K562 (cell line): Measurements from ENCODE around the gene TBX1. TPM values are rescaled to one million over a fixed set of nuclear protein-coding genes. Genes with fewer than 3 reads are reported as not detected.

ENCODE experiments used
- ARHGAP35 ChIP-seq: fragments of 450-650 bp; IDR thresholded peaks from 2 replicates; pipeline ENCODE4 v1.6.1; 2018; ENCODE audit not compliant: partially characterized antibody
- ATF1 ChIP-seq, 2 experiments: fragments of 450-650 bp in 1 of 2; IDR thresholded peaks; 2 replicates each; pipeline ENCODE4 v1.6.1; 2016; ENCODE audit warnings: missing compliant biosample characterization in 1 of 2, missing genetic modification characterization in 1 of 2
- CEBPG ChIP-seq, 3 experiments: fragments of 200-800 bp in 1 of 3; sonication (Bioruptor generic) in 1 of 3; sonication (generic) in 1 of 3; formaldehyde crosslinking in 1 of 3; IDR thresholded peaks in 2 of 3; conservative IDR thresholded peaks in 1 of 3; 2 replicates each; pipeline versions ENCODE4 v1.6.1 to v1.8.0; 2016 to 2022; ENCODE audit warnings: missing compliant biosample characterization in 2 of 3, missing genetic modification characterization in 2 of 3, mild to moderate bottlenecking in 1 of 3, missing genetic modification reagents in 1 of 3
- CHCHD3 ChIP-seq: fragments of 250-450 bp; sonication (Bioruptor Pico); IDR thresholded peaks from 2 replicates; pipeline ENCODE4 v2.1.2; 2022; ENCODE audit warnings: mild to moderate bottlenecking
- CXXC5 ChIP-seq: fragments of 250-450 bp; sonication (Bioruptor Pico); IDR thresholded peaks from 2 replicates; pipeline ENCODE4 v1.8.0; 2022; ENCODE audit warnings: inconsistent platforms, mild to moderate bottlenecking, moderate library complexity
- GATAD2A ChIP-seq: fragments of 450-650 bp; IDR thresholded peaks from 2 replicates; pipeline ENCODE4 v1.6.1; 2017
- HNRNPH1 ChIP-seq: fragments of 200-400 bp; formaldehyde crosslinking; optimal IDR thresholded peaks from 2 replicates; pipeline ENCODE3; 2017; ENCODE audit warnings: low read depth, mild to moderate bottlenecking, low read length, moderate library complexity
- JUN ChIP-seq, 2 experiments: sonication (generic) in 1 of 2; formaldehyde crosslinking in 1 of 2; IDR thresholded peaks; 2 replicates each; pipeline versions ENCODE4 v1.6.1 to v1.8.0; 2012 to 2022; ENCODE audit warnings: borderline replicate concordance in 2 of 2, mild to moderate bottlenecking in 2 of 2, improper control_type of control experiment in 1 of 2, low read depth in 1 of 2, low read length in 1 of 2, missing genetic modification reagents in 1 of 2
- KDM2B ChIP-seq: fragments of 250-450 bp; sonication (Bioruptor Pico); IDR thresholded peaks from 2 replicates; pipeline ENCODE4 v1.8.0; 2021; ENCODE audit warnings: mild to moderate bottlenecking, moderate library complexity
- LARP7 ChIP-seq: fragments of 450-650 bp; IDR thresholded peaks from 2 replicates; pipeline ENCODE4 v1.6.1; 2016
- NCOA4 ChIP-seq: fragments of 450-650 bp; IDR thresholded peaks from 2 replicates; pipeline ENCODE4 v1.6.1; 2018; ENCODE audit warnings: mild to moderate bottlenecking; ENCODE audit not compliant: partially characterized antibody
- NR4A1 ChIP-seq, 2 experiments: fragments of 250-450 bp in 1 of 2; fragments of 450-650 bp in 1 of 2; sonication (Bioruptor Pico) in 1 of 2; IDR thresholded peaks; 2 replicates each; pipeline versions ENCODE4 v1.4.0 to v1.6.1; 2016 to 2020; ENCODE audit warnings: mild to moderate bottlenecking in 2 of 2, missing compliant biosample characterization in 1 of 2, missing genetic modification characterization in 1 of 2, moderate library complexity in 1 of 2
- NUFIP1 ChIP-seq: fragments of 450-650 bp; IDR thresholded peaks from 2 replicates; pipeline ENCODE4 v1.6.1; 2018; ENCODE audit not compliant: partially characterized antibody
- PHF20 ChIP-seq: fragments of 450-650 bp; IDR thresholded peaks from 2 replicates; pipeline ENCODE4 v1.6.1; 2018; ENCODE audit not compliant: partially characterized antibody
- PHF21A ChIP-seq: fragments of 450-650 bp; IDR thresholded peaks from 2 replicates; pipeline ENCODE4 v1.6.1; 2017; ENCODE audit warnings: low read depth, borderline replicate concordance
- STAT5A ChIP-seq: IDR thresholded peaks from 2 replicates; pipeline ENCODE4 v1.6.1; 2012; ENCODE audit warnings: low read length, inconsistent platforms, borderline replicate concordance
- TRIM24 ChIP-seq, 2 experiments: fragments of 450-650 bp; IDR thresholded peaks; 2 replicates each; pipeline ENCODE4 v1.6.1; 2016
- YY1 ChIP-seq, 3 experiments: IDR thresholded peaks; 2 replicates each; pipeline ENCODE4 v1.6.1; 2011; ENCODE audit warnings: low read length in 2 of 3, mild to moderate bottlenecking in 2 of 3, moderate library complexity in 2 of 3, borderline replicate concordance in 1 of 3, control low read depth in 1 of 3, low read depth in 1 of 3; ENCODE audit not compliant: insufficient read depth in 3 of 3, insufficient replicate concordance in 2 of 3, control insufficient read depth in 1 of 3, insufficient read length in 1 of 3; ENCODE audit errors: extremely low read depth in 1 of 3
- ZFPM2 ChIP-seq: fragments of 250-450 bp; sonication (Bioruptor Pico); IDR thresholded peaks from 2 replicates; pipeline ENCODE4 v1.5.1; 2022; ENCODE audit warnings: mild to moderate bottlenecking
- ZKSCAN3 ChIP-seq: fragments of 250-450 bp; sonication (Bioruptor Pico); IDR thresholded peaks from 2 replicates; pipeline ENCODE4 v1.4.0; 2020
- ZNF431 ChIP-seq: sonication (generic); formaldehyde crosslinking; IDR thresholded peaks from 2 replicates; pipeline ENCODE4 v1.8.0; 2022; ENCODE audit warnings: mild to moderate bottlenecking, missing genetic modification reagents
- ZNF584 ChIP-seq: fragments of 200-800 bp; sonication (Bioruptor generic); IDR thresholded peaks from 2 replicates; pipeline ENCODE4 v1.6.1; 2016; ENCODE audit warnings: low read depth, mild to moderate bottlenecking, missing genetic modification characterization, missing compliant biosample characterization
- ZNF668 ChIP-seq: fragments of 250-450 bp; sonication (Bioruptor Pico); IDR thresholded peaks from 2 replicates; pipeline ENCODE4 v1.8.0; 2022; ENCODE audit warnings: mild to moderate bottlenecking, inconsistent platforms
- ZNF778 ChIP-seq: fragments of 450-650 bp; formaldehyde crosslinking; IDR thresholded peaks from 2 replicates; pipeline ENCODE4 v1.4.0; 2020; ENCODE audit warnings: mild to moderate bottlenecking, moderate library complexity
- polyA plus RNA-seq, 8 experiments: library from polyadenylated mRNA; depleted of rRNA in 4 of 8; stranded (reverse) in 5 of 8; unstranded in 3 of 8; fragments of >200 nt; fragmentation: Nextera tagmentation in 2 of 8; fragmentation: Illumina TruSeq in 1 of 8; extraction: Ambion mirVana in 2 of 8; extraction: Trizol in 1 of 8; gene quantifications; 2 replicates each; pipeline versions ENCODE4 v1.2.1 to v1.2.3, GENCODE V29; 2011 to 2014; ENCODE audit warnings: inconsistent platforms in 1 of 8, missing spikeins in 1 of 8
- total RNA-seq, 7 experiments: library from RNA; depleted of rRNA in 6 of 7; stranded (reverse); fragments of >200 nt in 6 of 7; fragmentation: Illumina TruSeq in 2 of 7; extraction: Trizol in 2 of 7; gene quantifications; 2 replicates each; pipeline versions ENCODE4 v1.2.1 to v1.2.3, GENCODE V29; 2011 to 2021; ENCODE audit warnings: low replicate concordance in 1 of 7
- TF ChIP-seq, protein P1 (sequence below): fragments of 450-650 bp; formaldehyde crosslinking; IDR thresholded peaks from 2 replicates; pipeline ENCODE4 v1.4.0; 2020; ENCODE audit warnings: mild to moderate bottlenecking, moderate library complexity
- TF ChIP-seq, protein P2 (sequence below): sonication (generic); formaldehyde crosslinking; IDR thresholded peaks from 2 replicates; pipeline ENCODE4 v1.8.1; 2023; ENCODE audit warnings: mild to moderate bottlenecking, missing genetic modification reagents, moderate library complexity

The TBX1 gene
- total and polyA plus RNA-seq, 9 of the 15 experiments (the other 6 are each of a cell fraction or from before 2014, with no cell fraction given): 0.07 to 35.0 (median 3.9) TPM

DNA sequence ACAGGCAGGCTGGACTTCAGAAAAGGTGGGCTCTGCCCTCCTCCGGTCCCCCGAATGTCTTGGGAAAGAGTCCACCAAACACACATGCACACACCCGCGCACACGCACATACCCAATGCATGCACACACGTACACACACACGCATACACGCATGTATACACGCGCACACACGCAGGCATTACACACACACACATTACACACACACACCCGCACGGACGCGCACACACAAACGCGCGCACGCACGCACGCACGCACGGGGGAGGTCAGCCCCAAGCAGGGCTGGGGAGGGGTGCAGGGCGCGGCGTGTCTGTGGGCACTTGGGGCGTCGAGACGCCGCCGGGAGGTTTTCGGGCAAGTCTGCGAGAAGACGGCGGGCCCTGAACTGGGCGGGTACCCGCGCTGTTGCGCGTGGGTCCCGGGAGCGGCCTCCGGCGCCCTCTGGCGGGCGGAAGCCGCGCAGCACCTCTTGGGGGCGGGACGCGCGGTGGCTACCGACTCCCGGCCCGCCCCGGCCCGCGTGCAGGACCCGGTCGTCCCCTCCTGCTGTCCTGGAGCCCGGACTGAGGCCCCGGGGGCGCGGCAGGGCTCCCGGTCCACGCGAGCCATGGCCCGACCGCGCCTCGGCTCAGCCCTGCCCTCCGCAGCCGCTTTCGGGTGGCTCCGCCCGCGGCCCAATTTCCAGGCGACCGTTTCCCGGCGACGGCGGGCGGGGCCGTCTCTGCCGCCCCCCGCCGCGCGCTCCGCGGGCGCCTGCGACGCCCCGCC, 42.7 kb upstream of the TBX1 start (continued):
- TF ChIP-seq, protein P1, sequence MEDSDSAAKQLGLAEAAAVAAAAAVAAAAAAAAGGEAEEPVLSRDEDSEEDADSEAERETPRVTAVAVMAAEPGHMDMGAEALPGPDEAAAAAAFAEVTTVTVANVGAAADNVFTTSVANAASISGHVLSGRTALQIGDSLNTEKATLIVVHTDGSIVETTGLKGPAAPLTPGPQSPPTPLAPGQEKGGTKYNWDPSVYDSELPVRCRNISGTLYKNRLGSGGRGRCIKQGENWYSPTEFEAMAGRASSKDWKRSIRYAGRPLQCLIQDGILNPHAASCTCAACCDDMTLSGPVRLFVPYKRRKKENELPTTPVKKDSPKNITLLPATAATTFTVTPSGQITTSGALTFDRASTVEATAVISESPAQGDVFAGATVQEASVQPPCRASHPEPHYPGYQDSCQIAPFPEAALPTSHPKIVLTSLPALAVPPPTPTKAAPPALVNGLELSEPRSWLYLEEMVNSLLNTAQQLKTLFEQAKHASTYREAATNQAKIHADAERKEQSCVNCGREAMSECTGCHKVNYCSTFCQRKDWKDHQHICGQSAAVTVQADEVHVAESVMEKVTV (CRISPR knock-in tag): no peak
- TF ChIP-seq ZKSCAN3 (CRISPR knock-in tag) (no peak), YY1 (IDR thresholded peaks at IDR 0.05; ENCODE audit: borderline replicate concordance in 1 of 3, control insufficient read depth in 1 of 3, extremely low read depth in 1 of 3, insufficient read depth in 3 of 3, insufficient read length in 1 of 3, insufficient replicate concordance in 2 of 3, low read depth in 1 of 3, low read length in 2 of 3) (peak in 2 of 3 experiments; percentile 9 to 66), ZNF668 (CRISPR knock-in tag) (0 out of 2 replicates have a peak, but pooled peaks have one; percentile 28), LARP7 (peak; percentile 99), HNRNPH1 (no peak), JUN (IDR thresholded peaks at IDR 0.05; ENCODE audit: borderline replicate concordance, low read depth, low read length) (peak; percentile 67; the same call in 1 of the 2 replicates), JUN (CRISPR knock-in tag; IDR thresholded peaks at IDR 0.05; ENCODE audit: borderline replicate concordance) (no peak), CEBPG (CRISPR knock-in tag; IDR thresholded peaks at IDR 0.05) (no peak), CEBPG (tag; conservative IDR thresholded peaks at IDR 0.05 in 1 of 2, IDR thresholded peaks at IDR 0.05 in 1 of 2) (no peak), PHF20 (peak; percentile 91), NUFIP1 (peak; percentile 88), ZNF778 (no peak), ATF1 (CRISPR knock-in tag; IDR thresholded peaks at IDR 0.05) (no peak), ATF1 (tag; IDR thresholded peaks at IDR 0.05) (peak; percentile 92), ZNF431 (CRISPR knock-in tag) (no peak), NR4A1 (CRISPR knock-in tag; IDR thresholded peaks at IDR 0.05) (no peak), NR4A1 (tag; IDR thresholded peaks at IDR 0.05) (peak; percentile 87; the same call in 1 of the 2 replicates), CHCHD3 (CRISPR knock-in tag) (peak; percentile 78; the same call in 1 of the 2 replicates), STAT5A (no peak), PHF21A (peak; percentile 75; the same call in 1 of the 2 replicates), TRIM24 (IDR thresholded peaks at IDR 0.05) (peak; percentile 49 to 74; a peak in 2 of 4 replicates), ZFPM2 (CRISPR knock-in tag) (peak; percentile 86; the same call in 1 of the 2 replicates), NCOA4 (no peak), CXXC5 (CRISPR knock-in tag) (no peak), KDM2B (CRISPR knock-in tag) (peak; percentile 100), ARHGAP35 (peak; percentile 89), GATAD2A (peak; percentile 99), ZNF584 (no peak)
- TF ChIP-seq, protein P2, sequence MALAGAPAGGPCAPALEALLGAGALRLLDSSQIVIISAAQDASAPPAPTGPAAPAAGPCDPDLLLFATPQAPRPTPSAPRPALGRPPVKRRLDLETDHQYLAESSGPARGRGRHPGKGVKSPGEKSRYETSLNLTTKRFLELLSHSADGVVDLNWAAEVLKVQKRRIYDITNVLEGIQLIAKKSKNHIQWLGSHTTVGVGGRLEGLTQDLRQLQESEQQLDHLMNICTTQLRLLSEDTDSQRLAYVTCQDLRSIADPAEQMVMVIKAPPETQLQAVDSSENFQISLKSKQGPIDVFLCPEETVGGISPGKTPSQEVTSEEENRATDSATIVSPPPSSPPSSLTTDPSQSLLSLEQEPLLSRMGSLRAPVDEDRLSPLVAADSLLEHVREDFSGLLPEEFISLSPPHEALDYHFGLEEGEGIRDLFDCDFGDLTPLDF (CRISPR knock-in tag): peak; percentile 97
